ENCODE data around the gene DMPK.

The DMPK gene

GRCh38 chr19:45815481-45816216 is 33.4 kb upstream of the DMPK start:
- in situ Hi-C loops (cut with MboI; ENCODE audit: low pct_unique_long_range_greater_than_20kb, low sequenced_read_pairs, unreplicated experiment) = no loop called here
- DNase-seq (ENCODE audit: low spot score) = no peak
- no peak for TF ChIP-seq CTCF (IDR thresholded peaks at IDR 0.05; ENCODE audit: extremely low read depth, insufficient read depth, missing control alignments)

- TF ChIP-seq CTCF (IDR thresholded peaks at IDR 0.05; ENCODE audit: extremely low read depth, insufficient read depth, missing control alignments) = no peak
- in situ Hi-C loops (cut with MboI; ENCODE audit: low pct_unique_long_range_greater_than_20kb, low sequenced_read_pairs, unreplicated experiment) = no loop called here
- no peak for DNase-seq (ENCODE audit: low spot score)
These were observed 32.7 kb upstream of the DMPK start, which contains the start of gene RSPH6A for GRCh38 chr19:45814851-45815480. Gene RSPH6A, minus strand, starts transcription at chr19:45815308. Its CDS starts 132 bp downstream, at chr19:45815176.

GRCh38 chr19:45814166-45814780 is 32.0 kb upstream of the DMPK start:
- DNase-seq (ENCODE audit: low spot score) = no peak
- in situ Hi-C loops (cut with MboI; ENCODE audit: low pct_unique_long_range_greater_than_20kb, low sequenced_read_pairs, unreplicated experiment) = no loop called here
- no peak for TF ChIP-seq CTCF (IDR thresholded peaks at IDR 0.05; ENCODE audit: extremely low read depth, insufficient read depth, missing control alignments)

GRCh38 chr19:45812297-45812696 is 30.0 kb upstream of the DMPK start:
- in situ Hi-C loops (cut with MboI; ENCODE audit: low pct_unique_long_range_greater_than_20kb, low sequenced_read_pairs, unreplicated experiment) = no loop called here
- no peak for TF ChIP-seq CTCF (IDR thresholded peaks at IDR 0.05; ENCODE audit: extremely low read depth, insufficient read depth, missing control alignments)
- no peak for DNase-seq (ENCODE audit: low spot score)

GRCh38 chr19:45809643-45810159 is 27.4 kb upstream of the DMPK start:
- TF ChIP-seq CTCF (IDR thresholded peaks at IDR 0.05; ENCODE audit: extremely low read depth, insufficient read depth, missing control alignments) = no peak
- no peak for DNase-seq (ENCODE audit: low spot score)
- in situ Hi-C loops (cut with MboI; ENCODE audit: low pct_unique_long_range_greater_than_20kb, low sequenced_read_pairs, unreplicated experiment) = no loop called here

- DNase-seq (ENCODE audit: low spot score) = no peak
- in situ Hi-C loops (cut with MboI; ENCODE audit: low pct_unique_long_range_greater_than_20kb, low sequenced_read_pairs, unreplicated experiment) = no loop called here
- TF ChIP-seq CTCF (IDR thresholded peaks at IDR 0.05; ENCODE audit: extremely low read depth, insufficient read depth, missing control alignments) = no peak
These were observed 23.4 kb upstream of the DMPK start for GRCh38 chr19:45805719-45806118.
